ENCODE results near the gene GPR179. TPM values are rescaled to one million over a fixed set of nuclear protein-coding genes. Genes with fewer than 3 reads are reported as not detected.

GPR179 gene
- total and polyA plus RNA-seq, 2 donors (not counting 3 experiments of a cell fraction or from before 2014, with no cell fraction given), result not detected

Other genes starting within 250 kb of the GPR179 start
- not detected in 2 replicates for gene TBC1D3E, start 216.0 kb downstream of the GPR179 start, total RNA-seq
- not detected in 2 replicates for gene TBC1D3E, start 216.0 kb downstream of the GPR179 start, polyA plus RNA-seq
- gene TBC1D3, start 151.4 kb downstream of the GPR179 start, total RNA-seq, result 1.9 and 2.6 TPM in 2 replicates
- gene TBC1D3, start 151.4 kb downstream of the GPR179 start, polyA plus RNA-seq, result not detected in 2 replicates
- gene MRPL45, start 46.8 kb downstream of the GPR179 start, total RNA-seq, result 41.0 and 45.5 TPM in 2 replicates
- 34.2 and 41.2 TPM in 2 replicates for gene MRPL45, start 46.8 kb downstream of the GPR179 start, polyA plus RNA-seq
- gene SOCS7, start 7.9 kb upstream of the GPR179 start, total RNA-seq, result 10.4 and 11.7 TPM in 2 replicates
- 5.9 and 6.6 TPM in 2 replicates for gene SOCS7, start 7.9 kb upstream of the GPR179 start, polyA plus RNA-seq
- 152 and 190 TPM in 2 replicates for gene ARHGAP23, start 84.5 kb upstream of the GPR179 start, total RNA-seq
- 22.3 and 25.4 TPM in 2 replicates for gene ARHGAP23, start 84.5 kb upstream of the GPR179 start, polyA plus RNA-seq

Measured in endothelial cell of umbilical vein (primary cell).